ENCODE results near the gene COL1A1.

COL1A1 gene

DNA sequence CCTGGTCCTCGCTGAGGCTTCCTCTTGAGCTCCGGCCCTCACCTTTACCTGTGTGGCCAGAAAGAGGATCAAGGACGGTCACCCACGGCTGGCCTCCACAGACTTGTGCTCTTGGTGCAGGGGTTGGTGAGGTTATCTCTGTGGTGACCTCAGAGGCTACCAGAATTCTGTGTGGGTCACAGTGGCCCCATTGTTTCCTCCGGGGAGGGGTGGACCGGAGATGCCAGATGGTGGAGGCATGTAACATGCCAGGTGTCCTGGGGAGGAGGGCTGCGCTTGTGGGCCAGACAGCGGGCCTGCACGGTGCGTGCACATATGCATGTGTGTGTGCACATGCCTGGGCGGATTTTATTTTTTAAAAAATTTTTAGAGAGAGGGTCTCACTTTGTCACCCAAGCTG, 29.3 kb downstream of the COL1A1 start:
- DNase-seq (ENCODE audit: low read depth in 2 of 2), result no peak

DNA sequence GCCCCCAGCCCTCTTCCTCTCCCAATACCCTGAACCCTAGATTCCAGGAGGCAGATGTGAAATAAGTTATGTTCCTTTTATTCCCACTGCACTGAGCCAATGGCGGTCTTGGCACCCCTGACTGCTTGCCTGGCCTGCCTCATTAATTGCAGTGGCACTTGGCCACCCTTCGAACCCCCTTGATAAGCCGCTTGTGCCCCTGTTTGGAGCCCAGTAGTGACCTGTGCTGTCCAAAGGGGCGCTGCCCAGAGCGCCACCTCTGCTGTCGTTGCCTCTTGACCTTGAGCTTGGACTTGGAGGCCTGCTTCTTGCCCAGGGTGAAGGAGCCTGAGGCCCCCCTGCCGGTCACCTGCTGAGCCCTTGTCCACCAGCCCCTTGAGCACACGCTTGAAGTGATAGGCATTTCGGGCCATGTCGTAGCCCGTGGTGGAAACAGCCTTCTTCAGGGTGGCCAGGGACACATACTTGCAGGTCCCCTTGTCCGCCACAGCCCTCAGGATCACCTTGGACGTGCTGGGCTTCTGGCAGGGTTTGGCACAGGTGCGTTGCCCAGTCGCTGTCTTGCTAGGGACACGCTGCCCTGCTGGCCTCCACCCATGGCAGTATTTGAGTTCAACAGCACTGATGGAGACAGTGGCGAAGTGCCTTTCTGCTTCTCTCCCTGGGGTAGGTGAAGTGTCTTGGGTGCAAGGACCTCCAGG, 29.9 kb downstream of the COL1A1 start:
- no peak for DNase-seq (ENCODE audit: low read depth in 2 of 2)

GRCh38 chr17:50170662-50171370, 30.6 kb downstream of the COL1A1 start:
- DNase-seq (ENCODE audit: low read depth in 2 of 2), result no peak

DNA sequence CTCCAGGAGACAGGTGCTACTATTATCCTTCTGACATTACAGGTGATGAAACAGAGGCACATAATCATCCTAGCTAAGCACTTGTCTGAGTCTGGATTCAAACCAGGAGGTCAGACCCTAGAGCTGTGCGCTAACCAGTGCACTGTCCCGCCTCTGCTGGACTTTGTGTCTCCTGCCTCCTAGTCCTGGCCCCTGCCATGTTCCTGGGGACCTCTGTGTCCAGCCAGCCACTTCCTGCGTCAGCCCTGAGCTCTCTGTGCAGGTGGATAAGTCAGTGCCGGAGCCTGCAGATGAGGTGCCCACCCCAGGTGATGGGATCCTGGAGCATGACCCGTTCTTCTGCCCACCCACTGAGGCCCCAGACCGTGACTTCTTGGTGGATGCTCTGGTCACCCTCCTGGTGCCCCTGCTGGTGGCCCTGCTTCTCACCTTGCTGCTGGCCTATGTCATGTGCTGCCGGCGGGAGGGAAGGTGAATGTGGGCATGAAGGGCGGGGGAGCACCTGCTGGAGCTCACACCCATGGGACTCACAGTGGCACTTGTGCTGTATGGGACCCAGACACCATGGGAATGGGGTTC, 31.5 kb downstream of the COL1A1 start:
- no peak for DNase-seq (ENCODE audit: low read depth in 2 of 2)

DNA sequence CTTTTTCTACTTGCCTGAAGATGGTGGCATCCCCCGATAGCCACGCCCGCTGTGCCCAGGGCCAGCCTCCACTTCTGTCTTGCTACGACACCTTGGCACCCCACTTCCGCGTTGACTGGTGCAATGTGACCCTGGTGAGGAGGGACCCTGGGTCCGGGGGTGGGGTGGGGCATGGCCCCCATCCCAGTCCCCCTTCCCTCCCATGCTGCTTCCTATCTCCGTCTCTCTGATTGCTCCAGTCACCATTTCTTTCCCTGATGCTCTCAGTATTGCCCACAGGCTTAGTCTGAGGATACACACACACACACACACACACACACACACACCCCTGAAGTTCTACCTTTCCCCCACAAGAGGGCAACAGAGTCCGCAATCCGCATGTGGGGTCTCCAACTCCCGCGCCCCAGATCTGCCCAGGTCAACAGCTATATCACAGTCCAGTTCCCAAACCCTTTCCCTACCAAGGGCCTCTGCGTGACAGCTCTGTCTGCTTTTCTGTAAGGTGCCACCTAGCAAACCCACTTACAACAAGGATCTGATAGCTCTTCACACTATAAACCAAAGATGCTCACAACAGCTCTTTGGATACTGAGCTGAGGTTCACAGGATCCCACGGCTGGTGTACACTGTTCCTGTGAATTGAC, 32.2 kb downstream of the COL1A1 start:
- DNase-seq (ENCODE audit: low read depth in 2 of 2), result no peak

- no peak for DNase-seq (ENCODE audit: low read depth in 2 of 2)
Observed at GRCh38 chr17:50168319-50168718, 33.1 kb downstream of the COL1A1 start.

DNA sequence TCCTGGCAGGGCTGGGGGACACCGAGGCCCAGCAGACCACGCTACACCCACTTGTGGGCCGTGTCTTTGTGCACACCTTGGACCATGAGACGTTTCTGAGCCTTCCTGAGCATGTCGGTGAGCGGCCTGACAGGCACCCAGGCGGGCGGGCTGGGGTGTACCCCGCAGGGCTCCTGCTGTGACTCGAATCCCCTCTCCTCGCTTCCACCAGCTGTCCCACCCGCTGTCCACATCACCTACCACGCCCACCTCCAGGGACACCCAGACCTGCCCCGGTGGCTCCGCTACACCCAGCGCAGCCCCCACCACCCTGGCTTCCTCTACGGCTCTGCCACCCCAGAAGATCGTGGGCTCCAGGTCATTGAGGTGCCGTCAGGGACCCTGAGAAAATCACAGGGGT, 34.1 kb downstream of the COL1A1 start:
- DNase-seq (ENCODE audit: low read depth in 2 of 2), result no peak

DNA sequence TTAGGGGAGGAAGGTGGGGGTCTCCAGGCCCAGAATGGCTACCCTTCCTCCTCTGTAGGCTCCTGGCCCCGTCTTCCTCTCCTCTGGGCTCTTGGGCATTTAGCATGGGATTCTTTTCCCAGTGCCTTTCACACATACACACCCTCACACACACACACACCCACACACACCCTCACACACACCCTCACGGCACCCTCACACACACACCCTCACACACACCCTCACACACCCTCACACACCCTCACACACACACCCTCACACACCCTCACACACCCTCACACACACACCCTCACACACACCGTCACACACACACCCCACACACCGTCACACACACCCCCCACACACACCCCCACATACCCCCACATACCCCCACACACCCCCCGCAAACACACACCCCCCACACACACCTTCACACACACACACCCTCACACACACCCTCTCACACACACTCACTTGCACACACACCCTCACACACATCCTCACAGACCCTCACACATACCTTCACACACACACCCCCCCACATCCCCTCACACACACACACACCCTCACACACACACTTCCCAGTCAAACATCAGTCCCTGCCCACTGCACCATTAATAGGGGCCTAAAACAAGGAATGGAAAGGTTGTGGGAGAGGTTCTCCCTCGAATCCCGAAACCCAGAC, 34.8 kb downstream of the COL1A1 start:
- no peak for DNase-seq (ENCODE audit: low read depth in 2 of 2)

- no peak for DNase-seq (ENCODE audit: low read depth in 2 of 2)
Observed at GRCh38 chr17:50165867-50166517, 35.4 kb downstream of the COL1A1 start, which contains the start of gene SGCA. TSS of gene SGCA (plus strand) at chr17:50166005. CDS start at chr17:50166041, 36 bp downstream.

GRCh38 chr17:50165466-50165865, 36.0 kb downstream of the COL1A1 start:
- no peak for DNase-seq (ENCODE audit: low read depth in 2 of 2)

GRCh38 chr17:50165066-50165465, 36.4 kb downstream of the COL1A1 start:
- DNase-seq (ENCODE audit: low read depth in 2 of 2), result no peak

DNA sequence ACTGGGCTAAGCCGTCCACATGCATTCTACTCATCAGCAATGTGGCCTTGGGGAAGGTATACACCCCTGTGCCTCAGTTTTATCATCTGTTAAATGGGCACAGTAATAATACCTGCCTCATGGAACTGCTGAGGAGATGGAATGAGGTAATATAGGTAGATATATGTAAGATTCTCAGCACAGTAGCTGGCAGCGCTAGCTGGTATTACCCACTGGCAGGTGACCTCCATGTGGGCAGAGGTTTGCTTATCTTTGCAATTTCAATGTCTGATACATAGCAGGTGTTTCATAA, 36.8 kb downstream of the COL1A1 start:
- DNase-seq (ENCODE audit: low read depth in 2 of 2), result no peak

GRCh38 chr17:50163843-50164696, 37.4 kb downstream of the COL1A1 start:
- DNase-seq (ENCODE audit: low read depth in 2 of 2), result no peak

GRCh38 chr17:50162466-50163254, 38.8 kb downstream of the COL1A1 start:
- no peak for DNase-seq (ENCODE audit: low read depth in 2 of 2)

DNA sequence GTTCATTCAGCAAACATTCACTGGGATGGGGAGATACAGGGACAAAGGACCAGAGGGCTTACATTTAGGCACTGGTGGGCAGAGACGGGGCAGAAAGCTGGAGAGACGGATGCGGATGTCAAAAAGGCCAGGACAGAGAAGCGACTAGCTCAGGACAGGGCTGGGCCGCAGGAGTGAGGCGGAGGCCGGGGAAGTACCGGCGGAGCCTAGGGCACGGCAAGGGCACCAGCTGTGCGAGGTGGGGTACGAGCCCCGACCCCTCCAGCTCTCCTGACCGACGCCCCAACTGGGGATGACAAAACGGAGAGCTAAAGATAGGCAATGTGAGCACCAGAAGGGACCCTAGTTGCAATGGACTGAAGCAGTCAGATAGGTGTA, 39.5 kb downstream of the COL1A1 start:
- DNase-seq (ENCODE audit: low read depth in 2 of 2), result no peak

- peak; percentile 89 to 91 for DNase-seq (ENCODE audit: low read depth in 2 of 2)
Observed at GRCh38 chr17:50161023-50161910, 40.2 kb downstream of the COL1A1 start.

- no peak for DNase-seq (ENCODE audit: low read depth in 2 of 2)
Observed at GRCh38 chr17:50157891-50158290, 43.5 kb downstream of the COL1A1 start.

DNA sequence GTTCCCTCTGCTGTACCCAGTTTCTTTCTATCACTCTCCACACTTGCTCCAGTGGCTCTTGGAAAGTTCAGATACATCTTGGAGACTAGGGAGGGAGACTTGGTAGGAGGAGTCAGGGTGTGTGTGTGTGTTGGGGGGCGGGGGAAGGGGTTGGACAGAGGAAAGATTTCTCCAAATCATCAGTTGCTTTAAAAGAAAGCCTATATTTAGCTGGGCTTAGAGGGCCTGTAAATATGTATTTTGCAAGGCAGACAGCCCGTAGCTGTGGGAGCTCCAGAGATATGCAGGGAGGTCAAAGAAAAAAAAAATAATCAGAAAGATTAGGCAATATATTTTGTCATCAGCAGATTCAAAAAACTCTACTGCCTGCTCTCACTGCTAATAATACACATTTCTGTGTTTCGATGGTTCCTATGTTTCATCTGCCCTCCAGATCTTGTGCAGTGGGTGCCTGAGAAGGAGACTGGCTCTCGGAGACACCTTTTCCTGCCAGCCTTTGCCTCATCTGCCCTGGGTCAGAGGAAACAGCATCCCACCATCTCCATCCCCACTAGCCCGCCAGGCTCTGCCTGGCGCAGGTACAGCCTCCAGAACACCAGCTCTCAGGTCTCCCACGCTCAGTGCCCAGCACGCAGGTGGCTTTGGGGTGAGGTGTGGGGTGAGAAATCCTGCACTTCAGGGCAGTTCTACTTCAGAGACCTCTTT, 46.2 kb downstream of the COL1A1 start:
- DNase-seq (ENCODE audit: low read depth in 2 of 2), result no peak

All from activated CD8-positive, alpha-beta memory T cell treated with anti-CD3 and anti-CD28 coated beads for 4 hours (primary cell).